Stomach smooth muscle (tissue), 2 donors: ENCODE data around the gene CLEC3B.
A peak's percentile ranks its signal among the peaks of the same experiment; 100 is the strongest.

Experiments
- H3K27ac ChIP-seq: one replicate; pipeline ENCODE4 v1.7.0; 2013; ENCODE audit warnings: mild to moderate bottlenecking, low read length, inconsistent platforms
- H3K27me3 ChIP-seq, 2 donors: one replicate each; pipeline ENCODE4 v1.7.0; 2013; ENCODE audit warnings: low read length in 2 of 2; ENCODE audit not compliant: insufficient read depth in 2 of 2, control insufficient read depth in 1 of 2
- H3K36me3 ChIP-seq, 2 donors: one replicate each; pipeline ENCODE4 v1.7.0; 2013; ENCODE audit warnings: low read length in 2 of 2; ENCODE audit not compliant: control insufficient read depth in 2 of 2, insufficient read depth in 2 of 2
- H3K4me1 ChIP-seq: one replicate; pipeline ENCODE4 v1.7.0; 2013; ENCODE audit warnings: low read length; ENCODE audit not compliant: control insufficient read depth, insufficient read depth
- H3K4me3 ChIP-seq, 2 donors: one replicate each; pipeline ENCODE4 v1.7.0; 2013; ENCODE audit warnings: low read length in 2 of 2
- H3K9ac ChIP-seq, 2 donors: one replicate each; pipeline ENCODE4 v1.7.0; 2013; ENCODE audit warnings: low read length in 2 of 2, mild to moderate bottlenecking in 1 of 2
- H3K9me3 ChIP-seq, 2 donors: one replicate each; pipeline ENCODE4 v1.7.0; 2013; ENCODE audit warnings: low read length in 2 of 2; ENCODE audit not compliant: control insufficient read depth in 2 of 2
- donor health status: healthy.
- donor health status: Pancreatic carcinoma.

CLEC3B gene

DNA sequence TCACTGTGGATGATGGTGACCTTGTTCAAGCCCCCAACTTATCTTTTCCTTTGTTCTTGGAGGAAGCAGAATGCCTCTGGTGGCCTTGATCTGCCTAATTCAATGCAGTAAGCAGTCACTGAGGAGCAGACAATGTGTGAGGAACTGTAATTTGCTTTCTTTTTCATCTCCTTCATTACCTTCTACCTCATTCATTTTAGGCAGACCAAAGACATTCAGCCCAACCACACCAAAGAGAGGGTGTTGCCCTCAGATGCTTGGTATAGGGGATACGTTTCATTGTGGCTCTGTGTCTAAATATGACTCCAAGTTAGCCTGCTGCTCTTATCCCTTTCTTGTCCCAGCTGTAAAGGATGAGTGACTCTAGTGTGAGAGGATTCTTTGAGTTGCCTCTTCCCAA lies 34.8 kb upstream of the CLEC3B start:
- Histone ChIP-seq H3K9me3 (no peaks in the 10 kb centered on the region), H3K27ac (no peak overlapping the region), H3K36me3 (peaks cover 11 to 26% of the 10 kb centered on the region in 2 donors), H3K4me1 (peaks cover 17% of the 10 kb centered on the region), H3K9ac (no peak overlapping the region), H3K27me3 (no peaks in the 10 kb centered on the region), H3K4me3 (no peak overlapping the region)

GRCh38 chr3:44992555-44993470 lies 33.3 kb upstream of the CLEC3B start:
- Histone ChIP-seq H3K4me3 (no peak overlapping the region), H3K27me3 (no peaks in the 10 kb centered on the region), H3K9ac (no peak overlapping the region), H3K27ac (no peak overlapping the region), H3K36me3 (peaks cover 22 to 36% of the 10 kb centered on the region in 2 donors), H3K4me1 (peaks cover 17% of the 10 kb centered on the region), H3K9me3 (no peaks in the 10 kb centered on the region)

GRCh38 chr3:44993471-44994205 lies 32.5 kb upstream of the CLEC3B start:
- no peak overlapping the region for H3K27ac ChIP-seq

DNA sequence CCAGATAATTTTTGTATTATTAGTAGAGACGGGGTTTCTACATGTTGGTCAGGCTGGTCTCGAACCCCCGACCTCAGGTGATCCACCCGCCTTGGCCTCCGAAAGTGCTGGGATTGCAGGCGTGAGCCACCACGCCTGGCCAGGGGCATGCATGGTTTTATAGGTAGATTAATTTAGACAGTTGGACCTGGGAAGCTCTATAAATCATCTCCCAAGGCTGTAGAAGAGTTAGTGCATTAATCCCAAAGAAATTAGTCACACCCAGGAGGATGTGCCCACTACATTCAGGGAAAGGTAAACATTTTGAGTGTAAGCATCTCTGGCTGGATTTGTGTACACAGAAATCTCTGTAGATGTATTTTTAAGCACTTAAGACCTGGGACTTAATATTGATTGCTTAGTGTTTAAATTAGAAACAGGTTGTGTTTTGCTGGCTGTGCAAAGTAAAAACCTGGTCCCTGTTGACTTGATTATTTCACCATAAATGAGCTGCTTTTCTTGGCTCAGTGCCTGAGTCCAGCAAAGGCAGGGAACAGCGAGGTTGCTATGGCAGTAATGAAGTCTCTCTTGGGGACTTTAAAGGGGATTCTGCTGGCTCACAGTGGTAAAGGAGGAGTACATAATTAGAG lies 30.8 kb upstream of the CLEC3B start:
- Histone ChIP-seq H3K27ac (no peak overlapping the region), H3K9ac (peak overlapping the region in 1 of 2 donors; percentile 5), H3K27me3 (no peaks in the 10 kb centered on the region), H3K4me1 (peaks cover 17% of the 10 kb centered on the region), H3K4me3 (no peak overlapping the region), H3K36me3 (peaks cover 28 to 43% of the 10 kb centered on the region in 2 donors), H3K9me3 (no peaks in the 10 kb centered on the region)

More at GRCh38 chr3:44993471-44994205, 32.5 kb upstream of the CLEC3B start:
- Histone ChIP-seq H3K4me3 (no peak overlapping the region), H3K9me3 (no peaks in the 10 kb centered on the region), H3K9ac (no peak overlapping the region), H3K4me1 (peaks cover 17% of the 10 kb centered on the region), H3K36me3 (peaks cover 23 to 42% of the 10 kb centered on the region in 2 donors), H3K27me3 (no peaks in the 10 kb centered on the region)

DNA sequence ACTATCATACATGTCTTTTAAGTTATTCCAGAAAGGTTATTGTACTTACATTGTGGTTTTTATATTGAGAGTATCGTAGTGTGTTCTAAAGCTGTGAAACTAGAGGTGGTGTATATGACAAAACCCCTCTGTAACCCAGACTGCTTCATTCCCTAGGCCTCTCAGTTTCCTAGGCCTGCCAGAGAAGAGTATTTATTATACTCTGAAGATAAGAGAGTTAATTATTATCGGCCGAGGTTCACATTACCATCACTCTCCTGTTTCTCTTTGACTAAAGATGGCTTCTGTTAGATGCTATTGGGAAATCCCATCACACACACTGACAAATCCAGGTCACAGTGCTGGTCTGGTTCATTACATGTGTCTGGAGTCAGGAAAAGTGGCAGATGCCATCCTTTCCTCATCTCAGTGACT lies 29.5 kb upstream of the CLEC3B start:
- no peak overlapping the region for H3K9ac ChIP-seq
- H3K36me3 ChIP-seq = peaks cover 32 to 41% of the 10 kb centered on the region in 2 donors
- H3K27ac ChIP-seq = no peak overlapping the region
- peaks cover 17% of the 10 kb centered on the region for H3K4me1 ChIP-seq
- no peaks in the 10 kb centered on the region for H3K9me3 ChIP-seq
- H3K27me3 ChIP-seq = no peaks in the 10 kb centered on the region
- no peak overlapping the region for H3K4me3 ChIP-seq

- no peak overlapping the region for H3K27ac ChIP-seq
- H3K9ac ChIP-seq = no peak overlapping the region
- H3K27me3 ChIP-seq = no peaks in the 10 kb centered on the region
- peaks cover 40 to 44% of the 10 kb centered on the region in 2 donors for H3K36me3 ChIP-seq
- peaks cover 8% of the 10 kb centered on the region for H3K4me1 ChIP-seq
- no peaks in the 10 kb centered on the region for H3K9me3 ChIP-seq
- H3K4me3 ChIP-seq = no peak overlapping the region
These were observed 26.3 kb upstream of the CLEC3B start for GRCh38 chr3:44999782-45000181.

- peaks cover 48 to 53% of the 10 kb centered on the region in 2 donors for H3K36me3 ChIP-seq
- no peak overlapping the region for H3K27ac ChIP-seq
These were observed 25.3 kb upstream of the CLEC3B start for GRCh38 chr3:45000823-45001222.

DNA sequence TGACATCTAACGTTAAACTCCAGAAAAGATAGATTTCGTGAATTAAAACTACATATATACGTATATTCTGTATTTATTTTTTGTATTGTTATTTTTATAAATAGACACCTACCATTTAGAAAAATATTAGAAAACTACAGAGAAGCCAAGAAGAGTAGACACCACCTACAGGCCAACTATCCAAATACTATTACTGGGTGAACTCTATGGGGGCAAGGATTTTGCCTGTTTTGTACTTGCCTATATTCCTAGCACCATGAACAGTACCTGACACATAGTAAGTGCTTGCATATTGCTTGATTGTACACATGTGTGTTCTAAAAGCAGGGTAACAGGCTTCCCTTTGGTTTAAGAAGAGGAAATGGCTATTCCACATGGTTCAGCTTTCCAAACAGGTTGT lies 24.4 kb upstream of the CLEC3B start:
- Histone ChIP-seq H3K36me3 (peaks cover 46 to 51% of the 10 kb centered on the region in 2 donors), H3K9ac (no peak overlapping the region), H3K27me3 (no peaks in the 10 kb centered on the region), H3K9me3 (no peaks in the 10 kb centered on the region), H3K27ac (no peak overlapping the region), H3K4me1 (no peaks in the 10 kb centered on the region), H3K4me3 (no peak overlapping the region)

More at GRCh38 chr3:45000823-45001222, 25.3 kb upstream of the CLEC3B start:
- Histone ChIP-seq H3K27me3 (no peaks in the 10 kb centered on the region), H3K4me3 (no peak overlapping the region), H3K9me3 (no peaks in the 10 kb centered on the region), H3K9ac (no peak overlapping the region), H3K4me1 (peaks cover 1% of the 10 kb centered on the region)

DNA sequence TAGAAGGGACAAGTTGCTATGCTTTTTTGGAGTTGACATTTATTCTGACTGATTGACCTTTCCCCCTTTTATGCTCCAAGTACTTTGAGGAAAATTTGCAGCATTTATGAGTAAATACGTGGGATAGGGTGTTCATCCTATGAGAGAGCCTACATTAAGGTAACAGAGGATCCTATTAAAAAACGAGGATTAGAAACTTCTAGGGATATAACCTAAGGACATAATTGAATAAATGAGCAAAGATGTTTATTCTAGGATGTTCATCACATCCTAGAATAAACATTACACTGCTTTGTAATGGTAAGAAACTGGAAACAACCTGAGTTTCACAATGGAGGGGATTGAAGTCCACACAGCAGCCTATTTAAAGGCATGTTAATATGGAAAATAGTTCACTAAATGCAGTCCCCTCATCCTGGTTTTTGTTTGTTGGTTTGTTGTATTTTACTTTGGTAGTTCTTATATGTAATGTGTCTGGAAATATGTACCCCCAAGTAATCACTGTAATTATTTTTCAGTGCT lies 23.9 kb upstream of the CLEC3B start:
- H3K9me3 ChIP-seq = no peaks in the 10 kb centered on the region
- H3K4me3 ChIP-seq = no peak overlapping the region
- no peaks in the 10 kb centered on the region for H3K4me1 ChIP-seq
- no peak overlapping the region for H3K27ac ChIP-seq
- no peak overlapping the region for H3K9ac ChIP-seq
- H3K36me3 ChIP-seq = peaks cover 46 to 51% of the 10 kb centered on the region in 2 donors
- H3K27me3 ChIP-seq = no peaks in the 10 kb centered on the region

DNA sequence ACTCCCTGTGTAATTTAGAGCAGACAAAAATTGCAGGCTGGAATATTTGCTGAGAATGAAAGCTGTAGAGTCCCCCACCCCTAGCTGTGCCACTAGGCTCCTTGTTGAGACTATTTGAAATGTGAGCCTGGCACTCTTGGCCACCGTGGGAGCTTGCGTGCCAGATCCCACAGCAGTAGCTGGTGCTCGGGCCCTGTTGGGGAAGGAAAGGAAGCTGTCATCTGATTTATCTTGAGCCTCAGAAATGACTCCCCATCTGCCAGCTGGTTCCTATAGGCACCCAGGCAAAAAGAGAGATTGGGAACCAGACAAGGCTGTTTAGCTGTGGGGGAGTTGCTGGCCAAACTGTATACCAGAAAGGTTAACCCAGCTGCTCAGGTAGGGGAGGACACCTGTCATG lies 23.4 kb upstream of the CLEC3B start:
- Histone ChIP-seq H3K9me3 (no peaks in the 10 kb centered on the region), H3K27ac (no peak overlapping the region), H3K9ac (no peak overlapping the region), H3K4me1 (no peaks in the 10 kb centered on the region), H3K4me3 (no peak overlapping the region), H3K36me3 (peaks cover 46 to 50% of the 10 kb centered on the region in 2 donors), H3K27me3 (no peaks in the 10 kb centered on the region)
